KMS-11 (cell line): ENCODE data around the gene MPIG6B.

Experiments used
- H2AFZ ChIP-seq: fragments of 200-600 bp; sonication (generic); 2 replicates; pipeline ENCODE4 v1.6.1; 2016; ENCODE audit warnings: antibody characterized with exemption, mixed run types, low read depth
- H3K27ac ChIP-seq: fragments of 200-600 bp; sonication (generic); 2 replicates; pipeline ENCODE4 v1.6.1; 2016; ENCODE audit warnings: mild to moderate bottlenecking, mixed run types
- H3K27me3 ChIP-seq: fragments of 200-600 bp; sonication (generic); 2 replicates; pipeline ENCODE4 v1.6.1; 2017; ENCODE audit warnings: mild to moderate bottlenecking, low read depth, mixed run types, moderate library complexity; ENCODE audit not compliant: insufficient read depth
- H3K36me3 ChIP-seq: fragments of 200-600 bp; sonication (generic); 2 replicates; pipeline ENCODE4 v1.6.1; 2017; ENCODE audit warnings: mild to moderate bottlenecking, mixed run types; ENCODE audit not compliant: insufficient read depth
- H3K4me1 ChIP-seq: fragments of 200-600 bp; sonication (generic); 2 replicates; pipeline ENCODE4 v1.6.1; 2016; ENCODE audit warnings: mild to moderate bottlenecking, low read depth, mixed run types; ENCODE audit not compliant: poor library complexity, severe bottlenecking
- H3K4me2 ChIP-seq: fragments of 200-600 bp; sonication (generic); 2 replicates; pipeline ENCODE4 v1.7.0; 2016; ENCODE audit warnings: mild to moderate bottlenecking, mixed run types
- H3K4me3 ChIP-seq: fragments of 200-600 bp; sonication (generic); IDR thresholded peaks from 2 replicates; pipeline ENCODE4 v1.6.1; 2017; ENCODE audit warnings: low read depth, low read length, mixed read lengths; ENCODE audit not compliant: insufficient read depth
- H3K79me2 ChIP-seq: fragments of 200-600 bp; sonication (generic); 2 replicates; pipeline ENCODE4 v1.6.1; 2016; ENCODE audit warnings: low read depth, mixed run types; ENCODE audit not compliant: insufficient read depth
- H3K9ac ChIP-seq: fragments of 200-600 bp; sonication (generic); 2 replicates; pipeline ENCODE4 v1.6.1; 2016; ENCODE audit warnings: mild to moderate bottlenecking, mixed run types
- H4K20me1 ChIP-seq: fragments of 200-600 bp; sonication (generic); 2 replicates; pipeline ENCODE4 v1.6.1; 2016; ENCODE audit warnings: mild to moderate bottlenecking, mixed run types; ENCODE audit not compliant: insufficient read depth
- TF ChIP-seq, protein P1 (sequence below): fragments of 200-600 bp; sonication (generic); conservative IDR thresholded peaks from 2 replicates; pipeline ENCODE4 v1.6.1; 2017; ENCODE audit warnings: low read depth, mild to moderate bottlenecking, antibody characterized with exemption, low read length, moderate library complexity, mixed read lengths

MPIG6B gene

GRCh38 chr6:31717499-31718222, 5.5 kb upstream of the MPIG6B start:
- no peak overlapping the region for H3K27ac ChIP-seq
- H3K4me3 ChIP-seq = no peak overlapping the region
- H3K36me3 ChIP-seq = no peaks in the 10 kb centered on the region
- no peak overlapping the region for H2AFZ ChIP-seq
- TF ChIP-seq, protein P1, sequence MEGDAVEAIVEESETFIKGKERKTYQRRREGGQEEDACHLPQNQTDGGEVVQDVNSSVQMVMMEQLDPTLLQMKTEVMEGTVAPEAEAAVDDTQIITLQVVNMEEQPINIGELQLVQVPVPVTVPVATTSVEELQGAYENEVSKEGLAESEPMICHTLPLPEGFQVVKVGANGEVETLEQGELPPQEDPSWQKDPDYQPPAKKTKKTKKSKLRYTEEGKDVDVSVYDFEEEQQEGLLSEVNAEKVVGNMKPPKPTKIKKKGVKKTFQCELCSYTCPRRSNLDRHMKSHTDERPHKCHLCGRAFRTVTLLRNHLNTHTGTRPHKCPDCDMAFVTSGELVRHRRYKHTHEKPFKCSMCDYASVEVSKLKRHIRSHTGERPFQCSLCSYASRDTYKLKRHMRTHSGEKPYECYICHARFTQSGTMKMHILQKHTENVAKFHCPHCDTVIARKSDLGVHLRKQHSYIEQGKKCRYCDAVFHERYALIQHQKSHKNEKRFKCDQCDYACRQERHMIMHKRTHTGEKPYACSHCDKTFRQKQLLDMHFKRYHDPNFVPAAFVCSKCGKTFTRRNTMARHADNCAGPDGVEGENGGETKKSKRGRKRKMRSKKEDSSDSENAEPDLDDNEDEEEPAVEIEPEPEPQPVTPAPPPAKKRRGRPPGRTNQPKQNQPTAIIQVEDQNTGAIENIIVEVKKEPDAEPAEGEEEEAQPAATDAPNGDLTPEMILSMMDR = no peak
- H3K27me3 ChIP-seq = no peaks in the 10 kb centered on the region; the same call in 1 of the 2 replicates
- H3K9ac ChIP-seq = no peak overlapping the region
- H3K4me1 ChIP-seq = no peaks in the 10 kb centered on the region
- no peaks in the 10 kb centered on the region for H3K79me2 ChIP-seq
- no peaks in the 10 kb centered on the region for H4K20me1 ChIP-seq
- H3K4me2 ChIP-seq = no peak overlapping the region

- H3K36me3 ChIP-seq = no peaks in the 10 kb centered on the region
- no peaks in the 10 kb centered on the region; the same call in 1 of the 2 replicates for H3K27me3 ChIP-seq
- H3K4me3 ChIP-seq = no peak overlapping the region
- H3K4me1 ChIP-seq = no peaks in the 10 kb centered on the region
- H3K79me2 ChIP-seq = no peaks in the 10 kb centered on the region
- TF ChIP-seq, protein P1 = no peak
- H2AFZ ChIP-seq = no peak overlapping the region
- no peak overlapping the region for H3K9ac ChIP-seq
- no peak overlapping the region for H3K4me2 ChIP-seq
- H3K27ac ChIP-seq = no peak overlapping the region
- H4K20me1 ChIP-seq = no peaks in the 10 kb centered on the region
Observed at GRCh38 chr6:31718265-31718664, 4.9 kb upstream of the MPIG6B start.

DNA sequence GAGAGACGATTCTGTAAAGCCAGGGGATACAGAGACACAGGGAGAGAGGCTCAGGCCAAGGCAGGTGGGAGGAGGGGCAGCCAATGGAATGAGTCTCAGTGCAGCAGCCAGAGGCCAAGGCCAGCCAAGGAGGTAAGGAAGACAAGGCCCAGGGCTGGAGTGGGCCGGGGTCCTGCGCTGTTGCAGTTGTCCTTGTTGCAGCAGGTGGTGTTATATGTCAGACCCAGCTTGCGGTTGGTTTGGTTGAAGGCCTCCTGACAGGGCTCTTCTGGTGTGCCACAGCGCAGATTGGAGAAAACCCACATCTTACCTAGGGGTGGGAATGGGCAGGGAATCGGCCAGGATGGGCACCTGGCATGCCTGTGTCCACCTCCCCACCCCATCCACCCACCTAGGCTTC, 4.2 kb upstream of the MPIG6B start:
- H3K4me2 ChIP-seq = no peak overlapping the region
- no peaks in the 10 kb centered on the region for H3K79me2 ChIP-seq
- H4K20me1 ChIP-seq = no peaks in the 10 kb centered on the region
- H3K27ac ChIP-seq = no peak overlapping the region
- H3K9ac ChIP-seq = no peak overlapping the region
- no peaks in the 10 kb centered on the region for H3K4me1 ChIP-seq
- H3K27me3 ChIP-seq = no peaks in the 10 kb centered on the region; the same call in 1 of the 2 replicates
- TF ChIP-seq, protein P1 = no peak
- H3K36me3 ChIP-seq = no peaks in the 10 kb centered on the region
- no peak overlapping the region for H3K4me3 ChIP-seq
- H2AFZ ChIP-seq = no peak overlapping the region

DNA sequence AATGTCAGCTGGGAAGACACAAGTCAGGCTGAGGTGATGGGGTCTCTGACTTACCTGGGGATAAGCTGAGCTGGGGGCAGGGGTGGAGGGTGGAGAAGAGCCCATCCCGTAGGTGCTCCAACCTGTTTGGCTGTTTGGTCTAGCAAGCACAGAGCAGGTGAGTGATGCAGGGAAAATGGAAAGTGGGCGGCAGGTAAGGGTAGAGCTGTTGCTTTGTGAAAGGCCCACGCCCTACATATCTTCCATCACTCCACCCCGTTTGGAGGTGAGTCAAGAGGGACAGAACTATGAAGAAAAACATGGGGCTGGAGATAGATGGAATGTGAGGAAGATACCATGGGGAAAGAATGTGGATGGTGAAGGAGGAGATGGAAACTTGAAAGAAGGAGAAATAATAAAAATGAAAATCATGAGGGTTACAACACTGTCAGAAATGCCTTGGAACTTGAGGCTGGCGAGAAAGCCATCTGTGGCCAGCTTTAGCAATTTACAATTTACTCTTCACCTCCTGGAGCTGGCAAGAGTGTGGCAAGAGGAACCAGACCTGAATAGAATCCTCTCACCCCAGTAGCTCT, 2.9 kb upstream of the MPIG6B start:
- Histone ChIP-seq H3K4me2 (no peak overlapping the region), H4K20me1 (no peaks in the 10 kb centered on the region), H3K27ac (no peak overlapping the region), H3K36me3 (no peaks in the 10 kb centered on the region), H3K27me3 (no peaks in the 10 kb centered on the region; the same call in 1 of the 2 replicates), H3K9ac (no peak overlapping the region), H3K79me2 (no peaks in the 10 kb centered on the region), H3K4me1 (no peaks in the 10 kb centered on the region), H3K4me3 (no peak overlapping the region), H2AFZ (no peak overlapping the region)
- TF ChIP-seq, protein P1 = no peak
